Lower leg skin (tissue), 4 donors: ENCODE data around the gene B3GLCT. TPM values are rescaled to one million over a fixed set of nuclear protein-coding genes. Genes with fewer than 3 reads are reported as not detected.

Experiments used
- DNase-seq, 2 donors: peaks; one replicate each; pipeline ENCODE4 v3.0.0-alpha.2; 2019; ENCODE audit warnings: low spot score in 2 of 2
- H3K4me3 ChIP-seq: fragments of 200-600 bp; sonication (generic); 2 replicates; pipeline ENCODE4 v1.5.1; 2017; ENCODE audit warnings: mild to moderate bottlenecking, low read depth; ENCODE audit not compliant: poor library complexity, severe bottlenecking
- POLR2A ChIP-seq, 2 donors: fragments of 450-650 bp; IDR thresholded peaks; one replicate each; pipeline ENCODE4 v1.6.1; 2016 to 2017; ENCODE audit warnings: antibody characterized with exemption in 2 of 2, mild to moderate bottlenecking in 1 of 2, moderate library complexity in 1 of 2
- WGBS, 2 donors: methylation state at CpG; one replicate each; pipeline ENCODE4 v1.1.5; 2018; 5-methylcytosine and 5-hydroxymethylcytosine counted together
- intact Hi-C: fragments of 100-400 bp; cut with DNase I; formaldehyde crosslinking; loops from one replicate; pipeline ENCODE4 v1.15.0; 2023; ENCODE audit warnings: low total_unique reads
- total RNA-seq, 4 donors: library from RNA; depleted of rRNA; stranded (reverse); fragments of >200 nt; gene quantifications; one replicate each; pipeline ENCODE4 v1.1.0, GENCODE V29; 2016
- TF ChIP-seq, protein P1 (sequence below), 3 donors: fragments of 450-650 bp; IDR thresholded peaks; one replicate each; pipeline ENCODE4 v1.5.1; 2016; ENCODE audit warnings: antibody characterized with exemption in 3 of 3, mild to moderate bottlenecking in 3 of 3, moderate library complexity in 2 of 3

B3GLCT gene
- total RNA-seq, 4 donors from 2014 or later: 3.2 to 9.1 (median 6.2) TPM

DNA sequence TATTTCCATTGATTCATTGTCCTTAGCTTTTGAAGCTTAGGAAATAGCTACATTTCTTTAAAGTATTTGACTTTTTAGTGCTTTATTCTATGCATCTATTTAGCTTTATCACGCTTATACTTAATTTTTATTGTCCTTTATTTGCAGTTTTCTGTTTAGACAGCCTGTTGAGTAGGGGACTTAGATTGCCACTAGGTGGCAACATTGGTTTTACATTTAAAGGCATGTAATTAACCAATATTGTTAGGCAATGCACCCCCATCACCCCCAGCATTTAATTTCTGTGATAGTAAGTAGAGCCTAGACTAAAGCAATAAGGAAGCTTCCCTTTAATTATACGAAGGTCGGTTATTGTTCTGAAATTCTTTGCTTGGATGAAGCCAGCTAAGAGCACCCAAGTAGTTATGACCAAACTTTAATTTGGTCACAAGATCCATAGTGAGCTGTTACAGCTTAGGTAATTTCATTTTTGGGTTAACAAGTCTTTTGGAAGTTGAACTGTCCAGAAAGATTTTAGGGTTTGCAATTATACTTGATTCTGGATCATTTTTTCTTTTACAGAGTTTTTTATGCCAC lies 36.5 kb downstream of the B3GLCT start:
- TF ChIP-seq POLR2A (IDR thresholded peaks at IDR 0.05): no peak
- TF ChIP-seq, protein P1, sequence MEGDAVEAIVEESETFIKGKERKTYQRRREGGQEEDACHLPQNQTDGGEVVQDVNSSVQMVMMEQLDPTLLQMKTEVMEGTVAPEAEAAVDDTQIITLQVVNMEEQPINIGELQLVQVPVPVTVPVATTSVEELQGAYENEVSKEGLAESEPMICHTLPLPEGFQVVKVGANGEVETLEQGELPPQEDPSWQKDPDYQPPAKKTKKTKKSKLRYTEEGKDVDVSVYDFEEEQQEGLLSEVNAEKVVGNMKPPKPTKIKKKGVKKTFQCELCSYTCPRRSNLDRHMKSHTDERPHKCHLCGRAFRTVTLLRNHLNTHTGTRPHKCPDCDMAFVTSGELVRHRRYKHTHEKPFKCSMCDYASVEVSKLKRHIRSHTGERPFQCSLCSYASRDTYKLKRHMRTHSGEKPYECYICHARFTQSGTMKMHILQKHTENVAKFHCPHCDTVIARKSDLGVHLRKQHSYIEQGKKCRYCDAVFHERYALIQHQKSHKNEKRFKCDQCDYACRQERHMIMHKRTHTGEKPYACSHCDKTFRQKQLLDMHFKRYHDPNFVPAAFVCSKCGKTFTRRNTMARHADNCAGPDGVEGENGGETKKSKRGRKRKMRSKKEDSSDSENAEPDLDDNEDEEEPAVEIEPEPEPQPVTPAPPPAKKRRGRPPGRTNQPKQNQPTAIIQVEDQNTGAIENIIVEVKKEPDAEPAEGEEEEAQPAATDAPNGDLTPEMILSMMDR (IDR thresholded peaks at IDR 0.05): no peak
- 38 to 46% methylated on average over 3 of the region's 3 CpGs for WGBS, 2 donors
- intact Hi-C loops: loop anchor here (10.0 kb wide), 1 partner anchor 189 kb away; no protein-coding TSS in a partner anchor

DNA sequence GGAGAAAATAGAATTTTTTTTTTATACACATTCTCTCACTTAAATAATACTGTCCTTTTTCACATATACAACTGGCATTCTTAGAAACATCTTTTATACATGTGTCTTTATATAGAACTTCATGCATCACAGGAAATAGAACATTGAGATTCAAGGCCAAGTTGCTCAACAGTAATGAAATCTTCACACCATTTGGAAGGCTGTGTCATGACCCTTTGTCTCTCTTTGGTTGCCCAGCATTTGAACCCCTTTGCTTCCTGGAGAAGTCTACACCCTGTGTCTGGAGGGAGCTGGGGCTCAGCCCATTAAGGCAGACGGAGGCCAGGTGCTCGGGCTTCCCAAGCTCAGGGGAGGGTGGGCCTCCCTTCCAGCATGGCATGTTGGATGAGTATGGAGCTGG lies 41.1 kb downstream of the B3GLCT start:
- no peak for DNase-seq
- H3K4me3 ChIP-seq: no peak overlapping the region
- intact Hi-C loops: no loop called here
- TF ChIP-seq, protein P1 (IDR thresholded peaks at IDR 0.05): no peak
- TF ChIP-seq POLR2A (IDR thresholded peaks at IDR 0.05): no peak
- 92 to 95% methylated on average over 2 of the region's 2 CpGs for WGBS, 2 donors

More for the DNA sequence above, 36.5 kb downstream of the B3GLCT start:
- no peak overlapping the region for H3K4me3 ChIP-seq
- no peak for DNase-seq

DNA sequence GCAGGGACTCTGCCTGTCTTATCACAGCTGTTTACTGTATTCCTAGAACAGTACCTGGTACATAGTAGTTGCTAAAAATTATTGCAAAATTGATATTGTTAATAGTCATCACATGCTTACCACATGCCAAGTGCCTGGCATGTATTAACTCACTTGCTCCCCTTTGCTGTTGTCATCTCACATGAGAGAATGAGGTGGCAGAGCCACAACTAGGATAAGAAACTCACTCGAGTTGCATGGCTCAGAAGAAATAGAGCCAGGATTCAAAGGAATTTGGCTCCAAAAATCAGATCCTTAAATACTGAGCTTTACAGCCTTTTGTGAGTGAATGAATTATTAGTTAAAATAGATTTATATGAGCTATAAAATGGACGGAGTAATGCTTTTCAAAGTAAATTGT lies 42.6 kb downstream of the B3GLCT start:
- intact Hi-C loops: no loop called here
- H3K4me3 ChIP-seq: no peak overlapping the region
- DNase-seq: peak in 1 of 2 donors; percentile 21
- TF ChIP-seq, protein P1 (IDR thresholded peaks at IDR 0.05): no peak
- no peak for TF ChIP-seq POLR2A (IDR thresholded peaks at IDR 0.05)
- 42 to 52% methylated on average over 2 of the region's 2 CpGs for WGBS, 2 donors

DNA sequence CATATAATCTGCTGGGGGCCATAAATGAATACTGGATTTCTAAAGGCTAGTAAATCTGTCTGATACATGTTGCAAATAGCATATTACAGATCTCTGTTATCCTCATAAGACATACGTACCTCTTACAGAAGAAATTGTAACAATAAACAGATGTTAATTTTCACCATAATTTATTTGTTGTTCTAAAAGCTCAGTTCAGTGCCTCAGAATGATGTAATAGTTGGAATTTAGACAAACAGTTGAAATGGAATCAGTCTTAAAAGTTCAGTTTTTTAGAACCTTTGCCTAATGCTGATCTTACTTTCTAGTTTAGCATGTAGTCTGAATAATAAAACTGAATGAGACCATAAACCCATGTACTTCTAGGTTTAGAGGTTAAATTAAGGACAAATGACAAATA lies 43.1 kb downstream of the B3GLCT start:
- TF ChIP-seq, protein P1 (IDR thresholded peaks at IDR 0.05): no peak
- TF ChIP-seq POLR2A (IDR thresholded peaks at IDR 0.05): no peak
- 61 to 64% methylated on average over 1 of the region's 1 CpG for whole genome bisulfite sequencing, 2 donors

DNA sequence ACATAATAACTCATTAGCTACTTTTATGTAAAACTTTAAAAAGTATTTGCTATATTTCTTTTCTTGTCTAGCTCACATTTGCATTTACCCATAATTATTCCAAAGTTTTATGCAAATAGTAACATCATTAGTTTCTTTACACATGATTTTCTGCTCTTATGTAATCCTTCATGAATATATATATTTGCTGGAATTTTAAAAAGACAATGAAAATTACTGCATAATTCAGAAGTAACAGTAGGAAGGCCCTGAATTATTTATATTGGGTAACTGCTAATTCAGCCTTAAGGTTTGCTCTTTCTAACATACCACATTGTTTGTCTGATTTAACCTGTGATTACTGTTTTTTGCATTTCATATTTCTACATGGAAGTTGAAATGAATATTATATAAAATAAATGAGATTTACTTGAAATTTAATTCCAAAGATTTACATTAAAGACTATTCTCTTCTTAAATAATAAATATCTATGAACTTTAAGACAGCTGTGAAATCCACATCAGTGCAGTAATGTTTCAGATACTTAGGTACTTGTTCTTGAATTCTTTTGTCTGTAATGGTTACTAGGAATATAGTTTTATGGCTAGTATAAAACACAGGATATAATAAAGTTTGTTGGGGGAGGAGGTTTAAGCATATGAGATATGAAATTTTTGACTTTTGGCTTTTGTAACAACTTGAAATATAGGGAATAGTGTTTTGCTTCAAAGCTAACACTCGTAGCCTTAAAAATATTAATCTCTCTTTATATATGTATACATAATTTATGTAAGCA lies 46.0 kb downstream of the B3GLCT start:
- no peak for DNase-seq
- intact Hi-C loops: no loop called here
- H3K4me3 ChIP-seq: no peak overlapping the region
- WGBS, 2 donors: 91 to 95% methylated on average over 1 of the region's 1 CpG
- TF ChIP-seq, protein P1 (IDR thresholded peaks at IDR 0.05): no peak
- TF ChIP-seq POLR2A (IDR thresholded peaks at IDR 0.05): no peak

More for the DNA sequence above, 43.1 kb downstream of the B3GLCT start:
- no peak overlapping the region for H3K4me3 ChIP-seq
- intact Hi-C loops: no loop called here
- DNase-seq: no peak
